ENCODE data around the gene CHST11. TPM values are rescaled to one million over a fixed set of nuclear protein-coding genes. Genes with fewer than 3 reads are reported as not detected.

The CHST11 gene
- total and polyA plus RNA-seq, 9 of the 15 experiments (the other 6 are each of a cell fraction or from before 2014, with no cell fraction given): 2.3 to 38.7 (median 15.0) TPM

- Histone ChIP-seq H3K27me3 (ENCODE audit: control insufficient read depth in 2 of 2, insufficient read depth in 2 of 2, low read length in 2 of 2) (no peaks in the 10 kb centered on the region), H3K4me2 (ENCODE audit: insufficient read depth, low read length) (no peak overlapping the region), H3K4me3 (no peak overlapping the region), H3K9ac (ENCODE audit: insufficient read depth in 1 of 2, low read depth in 2 of 2, low read length in 2 of 2) (peak overlapping the region in 1 of 2 experiments; percentile 61; a peak in 1 of 4 replicates), H3K9me3 (replicated peaks; ENCODE audit: control insufficient read depth, insufficient read depth, low read depth, low read length) (no peaks in the 10 kb centered on the region), H3K27ac (ENCODE audit: extremely low read depth, low read depth, low read length) (no peak overlapping the region), H3K79me2 (ENCODE audit: control insufficient read depth, insufficient read depth, low read length) (peaks cover 19% of the 10 kb centered on the region; the same call in 2 of the 3 replicates), H4K20me1 (replicated peaks; ENCODE audit: control insufficient read depth, insufficient read depth, low read length) (no peaks in the 10 kb centered on the region; the same call in 1 of the 2 replicates), H3K4me1 (replicated peaks in 1 of 2; ENCODE audit: control insufficient read depth in 2 of 2, insufficient read depth in 2 of 2, low read length in 2 of 2) (peaks cover 23 to 35% of the 10 kb centered on the region in 2 experiments; a peak in 4 of 5 replicates), H3K9me1 (ENCODE audit: control insufficient read depth, insufficient read depth, low read length) (no peaks in the 10 kb centered on the region), H2AFZ (ENCODE audit: low read depth, low read length) (no peak overlapping the region), H3K36me3 (ENCODE audit: control insufficient read depth, insufficient read depth, low read length) (peaks cover 12% of the 10 kb centered on the region; the same call in 1 of the 3 replicates)
- intact Hi-C loops (cut with micrococcal nuclease): no loop called here
- DNase-seq (ENCODE audit: extremely low read depth in 1 of 4, low spot score in 3 of 4): no peak
- no TSS peak for BruUV-seq (replicated peaks)
- ChIA-PET POLR2A (interaction anchor here (1.0 to 1.2 kb wide), 3 partner anchors 10 to 498 kb away, joined by 3 to 4 read pairs (median 3); no protein-coding TSS in a partner anchor), CTCF (ENCODE audit: low intra/inter-chr PET ratio) (no interaction called here)
- WGBS (ENCODE audit: insufficient coverage, low coverage, missing lambda C conversion rate): 86% methylated on average over 26 of the region's 29 CpGs
- no peak for TF ChIP-seq SNIP1 (IDR thresholded peaks at IDR 0.05; ENCODE audit: low read depth)
- no peak for FAIRE-seq
- ATAC-seq: no peak
- in situ Hi-C loops (cut with MboI): no loop called here
Measured at GRCh38 chr12:104720339-104721038, 263.7 kb downstream of the CHST11 start.

- peaks cover 26 to 40% of the 10 kb centered on the region in 2 experiments; a peak in 4 of 5 replicates for H3K4me1 ChIP-seq (replicated peaks in 1 of 2; ENCODE audit: control insufficient read depth in 2 of 2, insufficient read depth in 2 of 2, low read length in 2 of 2)
- no peaks in the 10 kb centered on the region; the same call in 1 of the 2 replicates for H4K20me1 ChIP-seq (replicated peaks; ENCODE audit: control insufficient read depth, insufficient read depth, low read length)
- FAIRE-seq: no peak
- no peaks in the 10 kb centered on the region for H3K27me3 ChIP-seq (ENCODE audit: control insufficient read depth in 2 of 2, insufficient read depth in 2 of 2, low read length in 2 of 2)
- H3K27ac ChIP-seq (ENCODE audit: extremely low read depth, low read depth, low read length): no peak overlapping the region
- DNase-seq (ENCODE audit: extremely low read depth in 1 of 4, low spot score in 3 of 4): no peak
- H3K9me3 ChIP-seq (replicated peaks; ENCODE audit: control insufficient read depth, insufficient read depth, low read depth, low read length): no peaks in the 10 kb centered on the region
- in situ Hi-C loops (cut with MboI) (no loop called here), intact Hi-C loops (cut with micrococcal nuclease) (no loop called here)
- H2AFZ ChIP-seq (ENCODE audit: low read depth, low read length): no peak overlapping the region
- no peak overlapping the region for H3K9ac ChIP-seq (ENCODE audit: insufficient read depth in 1 of 2, low read depth in 2 of 2, low read length in 2 of 2)
- ChIA-PET CTCF (ENCODE audit: low intra/inter-chr PET ratio) (no interaction called here), POLR2A (interaction anchor here (1.0 kb wide), 2 partner anchors 11 to 18 kb away, joined by 3 to 4 read pairs; no protein-coding TSS in a partner anchor)
- no peak overlapping the region for H3K4me3 ChIP-seq
- peak; percentile 19; the same call in 1 of the 3 replicates for ATAC-seq
- H3K4me2 ChIP-seq (ENCODE audit: insufficient read depth, low read length): no peak overlapping the region
- H3K36me3 ChIP-seq (ENCODE audit: control insufficient read depth, insufficient read depth, low read length): peaks cover 17% of the 10 kb centered on the region; the same call in 1 of the 3 replicates
- no peaks in the 10 kb centered on the region for H3K9me1 ChIP-seq (ENCODE audit: control insufficient read depth, insufficient read depth, low read length)
- no TSS peak for BruUV-seq (replicated peaks)
- peaks cover 24% of the 10 kb centered on the region; the same call in 2 of the 3 replicates for H3K79me2 ChIP-seq (ENCODE audit: control insufficient read depth, insufficient read depth, low read length)
- TF ChIP-seq GATA2 (CRISPR knock-in tag; IDR thresholded peaks at IDR 0.05): no peak
- TF ChIP-seq ELK3 (CRISPR knock-in tag; IDR thresholded peaks at IDR 0.05): no peak
- no peak for TF ChIP-seq ZNF707 (CRISPR knock-in tag; conservative IDR thresholded peaks at IDR 0.05)
- no peak for TF ChIP-seq ZNF12 (CRISPR knock-in tag; IDR thresholded peaks at IDR 0.05)
- TF ChIP-seq ZNF184 (CRISPR knock-in tag; IDR thresholded peaks at IDR 0.05): no peak
- TF ChIP-seq SMARCC2 (IDR thresholded peaks at IDR 0.05; ENCODE audit: low read depth): no peak
- TF ChIP-seq XRCC5 (IDR thresholded peaks at IDR 0.05; ENCODE audit: low read depth, low read length): no peak
- TF ChIP-seq MBD2 (IDR thresholded peaks at IDR 0.05; ENCODE audit: borderline replicate concordance, low read depth): no peak
Measured at GRCh38 chr12:104721039-104721405, 264.3 kb downstream of the CHST11 start.
